ENCODE measurements around the gene CNTFR. TPM values are rescaled to one million over a fixed set of nuclear protein-coding genes. Genes with fewer than 3 reads are reported as not detected.
A peak's percentile ranks its signal among the peaks of the same experiment; 100 is the strongest.

Gene CNTFR
- total RNA-seq, 1 donor from 2014 or later, result 8.6 TPM

GRCh38 chr9:34559624-34560455 lies 29.7 kb downstream of the CNTFR start:
- H2AFZ ChIP-seq (replicated peaks), result no peak overlapping the region
- H3K27ac Mint-ChIP-seq, result peak overlapping the region; percentile 87
- H3K9ac ChIP-seq, result peak overlapping the region; percentile 15
- peaks cover 8% of the 10 kb centered on the region for H3K9me3 Mint-ChIP-seq
- H3F3A ChIP-seq (ENCODE audit: low read depth), result peaks cover 19% of the 10 kb centered on the region
- H3K27me3 Mint-ChIP-seq (ENCODE audit: insufficient read depth, low read depth), result peaks cover 8% of the 10 kb centered on the region
- no peaks in the 10 kb centered on the region for H4K20me1 ChIP-seq (ENCODE audit: low read depth)
- H3K79me2 ChIP-seq (ENCODE audit: low read depth), result no peaks in the 10 kb centered on the region
- peaks cover 54% of the 10 kb centered on the region for H3K36me3 Mint-ChIP-seq
- H3K4me3 Mint-ChIP-seq, result peak overlapping the region; percentile 8
- peaks cover 55% of the 10 kb centered on the region for H3K4me1 Mint-ChIP-seq
- no peaks in the 10 kb centered on the region for H3K9me3 ChIP-seq (ENCODE audit: low read depth)
- no peak for TF ChIP-seq CTCF (IDR thresholded peaks at IDR 0.05)
- H3K27me3 ChIP-seq, result no peaks in the 10 kb centered on the region
- H3K27ac ChIP-seq, result peak overlapping the region; percentile 68
- peak; percentile 50 for DNase-seq (ENCODE audit: low spot score)
- H3K4me3 ChIP-seq, result no peak overlapping the region
- H3K4me1 ChIP-seq, result peaks cover 39% of the 10 kb centered on the region
- H3K36me3 ChIP-seq, result no peaks in the 10 kb centered on the region
- peak overlapping the region; percentile 68 for H3K4me2 ChIP-seq

GRCh38 chr9:34558919-34559623 lies 30.5 kb downstream of the CNTFR start:
- Mint-ChIP-seq H3K36me3 (peaks cover 51% of the 10 kb centered on the region), H3K9me3 (peaks cover 8% of the 10 kb centered on the region), H3K27me3 (ENCODE audit: insufficient read depth, low read depth) (peaks cover 11% of the 10 kb centered on the region), H3K4me3 (peak overlapping the region; percentile 48), H3K4me1 (peaks cover 54% of the 10 kb centered on the region), H3K27ac (peak overlapping the region; percentile 94)
- no peak for TF ChIP-seq EZH2 (IDR thresholded peaks at IDR 0.05)
- TF ChIP-seq CTCF (IDR thresholded peaks at IDR 0.05), result no peak
- no peak for TF ChIP-seq EZH2phosphoT487 (IDR thresholded peaks at IDR 0.05)
- DNase-seq (ENCODE audit: low spot score), result no peak
- peaks cover 35% of the 10 kb centered on the region for H3K4me1 ChIP-seq
- H4K20me1 ChIP-seq (ENCODE audit: low read depth), result no peaks in the 10 kb centered on the region
- no peaks in the 10 kb centered on the region for H3K36me3 ChIP-seq
- H2AFZ ChIP-seq (replicated peaks), result no peak overlapping the region
- H3K4me2 ChIP-seq, result peak overlapping the region; percentile 68
- no peaks in the 10 kb centered on the region for H3K9me3 ChIP-seq (ENCODE audit: low read depth)
- no peaks in the 10 kb centered on the region for H3K79me2 ChIP-seq (ENCODE audit: low read depth)
- peak overlapping the region; percentile 68 for H3K27ac ChIP-seq
- H3K4me3 ChIP-seq, result no peak overlapping the region
- no peak overlapping the region for H3K9ac ChIP-seq
- H3F3A ChIP-seq (ENCODE audit: low read depth), result peaks cover 19% of the 10 kb centered on the region
- no peaks in the 10 kb centered on the region for H3K27me3 ChIP-seq

GRCh38 chr9:34558364-34558763 lies 31.2 kb downstream of the CNTFR start:
- Histone ChIP-seq H3K4me2 (no peak overlapping the region), H3K27ac (no peak overlapping the region), H3K9me3 (ENCODE audit: low read depth) (no peaks in the 10 kb centered on the region), H2AFZ (replicated peaks) (no peak overlapping the region), H3K4me1 (peaks cover 35% of the 10 kb centered on the region), H3F3A (ENCODE audit: low read depth) (peaks cover 19% of the 10 kb centered on the region), H3K79me2 (ENCODE audit: low read depth) (no peaks in the 10 kb centered on the region), H4K20me1 (ENCODE audit: low read depth) (no peaks in the 10 kb centered on the region), H3K27me3 (no peaks in the 10 kb centered on the region), H3K9ac (no peak overlapping the region), H3K4me3 (no peak overlapping the region), H3K36me3 (no peaks in the 10 kb centered on the region)
- no peak for DNase-seq (ENCODE audit: low spot score)
- H3K9me3 Mint-ChIP-seq, result peaks cover 8% of the 10 kb centered on the region
- no peak overlapping the region for H3K4me3 Mint-ChIP-seq
- peaks cover 44% of the 10 kb centered on the region for H3K36me3 Mint-ChIP-seq
- peaks cover 8% of the 10 kb centered on the region for H3K27me3 Mint-ChIP-seq (ENCODE audit: insufficient read depth, low read depth)
- H3K27ac Mint-ChIP-seq, result peak overlapping the region; percentile 35
- H3K4me1 Mint-ChIP-seq, result peaks cover 54% of the 10 kb centered on the region
- TF ChIP-seq EZH2 (IDR thresholded peaks at IDR 0.05), result no peak
- TF ChIP-seq CTCF (IDR thresholded peaks at IDR 0.05), result no peak
- no peak for TF ChIP-seq EZH2phosphoT487 (IDR thresholded peaks at IDR 0.05)

Data from neural progenitor cell (in vitro differentiated cells).